Dermis lymphatic vessel endothelial cell (primary cell): Measurements from ENCODE around the gene OR10J5. TPM values are rescaled to one million over a fixed set of nuclear protein-coding genes. Genes with fewer than 3 reads are reported as not detected.

Source experiments
- total RNA-seq: library from RNA; depleted of rRNA; stranded (reverse); fragments of >200 nt; gene quantifications from 2 replicates; pipeline ENCODE4 v1.2.1, GENCODE V29; 2014

The OR10J5 gene
- not detected in 2 replicates for total RNA-seq

GRCh38 chr1:159535907-159536306, at the start of gene OR10J5:
Gene OR10J5 (minus strand): TSS chr1:159536007. CDS start chr1:159536007, 0 bp downstream.

Other genes starting within 250 kb of the OR10J5 start
- not detected in 2 replicates for gene FCER1A, start 233.7 kb downstream of the OR10J5 start, total RNA-seq
- gene OR10J4, start 103.8 kb downstream of the OR10J5 start, total RNA-seq, result not detected in 2 replicates
- gene OR10J1, start 96.3 kb downstream of the OR10J5 start, total RNA-seq, result not detected in 2 replicates
- not detected in 2 replicates for gene APCS, start 51.8 kb upstream of the OR10J5 start, total RNA-seq
- not detected in 2 replicates for gene CRP, start 178.6 kb upstream of the OR10J5 start, total RNA-seq
- gene DUSP23, start 245.0 kb upstream of the OR10J5 start, total RNA-seq, result 16.3 and 17.7 TPM in 2 replicates